Activated CD4-positive, alpha-beta T cell treated with anti-CD3 and anti-CD28 coated beads, Interleukin-2, Interleukin-6, amounts not matched to agents 100 ng/mL and 50 ng/mL, durations not matched to agents 16 hours and 8 hours (primary cell): ENCODE measurements around the gene C10orf90.

Experiments used
- DNase-seq: peaks from one replicate; pipeline ENCODE4 v3.0.0-alpha.2; 2020

C10orf90 gene, protein sequence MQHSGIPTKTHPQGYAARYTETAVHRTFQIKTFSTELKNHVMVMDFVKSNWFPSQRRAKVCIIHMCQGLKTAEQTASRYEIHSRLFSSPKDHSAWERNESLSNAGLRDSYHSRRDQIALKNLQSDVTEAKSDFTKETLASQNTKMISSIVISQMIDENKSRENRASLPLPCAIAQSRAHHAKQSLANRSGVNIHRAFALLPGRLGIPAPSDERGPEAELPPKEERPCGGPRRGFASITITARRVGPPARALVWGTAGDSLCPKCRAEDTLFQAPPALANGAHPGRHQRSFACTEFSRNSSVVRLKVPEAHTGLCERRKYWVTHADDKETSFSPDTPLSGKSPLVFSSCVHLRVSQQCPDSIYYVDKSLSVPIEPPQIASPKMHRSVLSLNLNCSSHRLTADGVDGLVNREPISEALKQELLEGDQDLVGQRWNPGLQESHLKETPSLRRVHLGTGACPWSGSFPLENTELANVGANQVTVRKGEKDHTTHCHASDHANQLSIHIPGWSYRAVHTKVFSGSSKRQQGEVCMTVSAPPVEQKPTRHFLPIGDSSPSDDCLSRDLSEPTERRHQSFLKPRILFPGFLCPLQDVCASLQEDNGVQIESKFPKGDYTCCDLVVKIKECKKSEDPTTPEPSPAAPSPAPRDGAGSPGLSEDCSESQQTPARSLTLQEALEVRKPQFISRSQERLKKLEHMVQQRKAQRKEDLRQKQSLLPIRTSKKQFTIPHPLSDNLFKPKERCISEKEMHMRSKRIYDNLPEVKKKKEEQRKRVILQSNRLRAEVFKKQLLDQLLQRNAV

DNA sequence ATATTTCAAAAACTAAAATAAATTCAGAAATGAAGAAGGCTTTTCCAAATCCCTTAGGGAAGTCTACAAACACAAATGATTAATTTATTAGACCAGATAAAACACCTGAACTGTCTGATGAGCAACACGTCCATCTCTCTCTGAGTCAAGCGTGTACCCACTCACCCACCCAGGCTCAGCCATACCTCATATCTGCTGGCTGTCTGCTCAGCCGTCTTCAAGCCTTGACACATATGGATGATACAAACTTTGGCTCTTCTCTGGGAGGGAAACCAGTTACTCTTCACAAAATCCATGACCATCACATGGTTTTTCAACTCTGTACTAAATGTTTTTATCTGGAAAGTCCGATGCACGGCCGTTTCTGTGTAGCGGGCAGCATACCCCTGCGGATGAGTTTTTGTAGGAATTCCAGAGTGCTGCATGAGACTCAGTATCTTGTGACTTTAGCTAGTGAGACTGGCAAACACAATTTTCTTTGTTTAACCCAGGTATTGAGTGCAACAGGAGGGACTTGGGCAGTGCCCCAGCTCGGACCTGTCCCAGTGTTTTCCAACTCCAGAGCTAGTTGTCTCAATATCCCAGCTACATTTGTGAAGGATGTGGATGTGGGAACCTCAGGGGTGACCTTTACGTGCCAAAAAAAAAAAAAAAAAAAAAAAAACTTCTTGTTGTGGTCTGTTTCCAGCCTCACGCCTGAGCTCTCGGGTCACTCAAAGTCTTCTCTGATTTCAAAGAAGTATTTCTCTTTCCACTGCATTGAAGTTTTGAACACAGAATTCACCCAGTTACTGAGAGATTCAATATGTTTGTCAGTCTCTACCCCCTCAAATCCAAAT lies at the start of gene C10orf90:
Gene C10orf90, minus strand, starts transcription at position 638 of the 839 bp plus-strand sequence. Its CDS starts 213 bp downstream, at position 425.
- no peak for DNase-seq

DNA sequence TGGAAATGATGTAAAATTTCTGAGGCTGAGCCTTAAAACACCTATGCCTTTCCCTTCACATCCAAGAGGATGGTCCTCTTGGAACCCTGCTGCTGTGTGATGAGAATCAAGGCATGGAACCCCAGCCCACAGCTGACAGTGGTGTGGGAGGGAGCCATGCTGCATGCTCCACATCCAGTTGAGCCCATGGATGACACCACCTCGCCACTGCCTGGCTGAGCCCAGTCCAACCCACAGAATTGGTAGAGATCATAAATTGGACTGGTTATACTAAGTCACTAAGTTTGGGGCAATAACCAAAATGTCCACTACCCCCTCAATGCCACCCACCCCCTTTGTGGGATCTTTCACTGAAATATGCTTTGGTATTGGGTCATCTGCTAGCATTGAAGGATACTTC lies 45.9 kb upstream of the C10orf90 start:
- no peak for DNase-seq

DNA sequence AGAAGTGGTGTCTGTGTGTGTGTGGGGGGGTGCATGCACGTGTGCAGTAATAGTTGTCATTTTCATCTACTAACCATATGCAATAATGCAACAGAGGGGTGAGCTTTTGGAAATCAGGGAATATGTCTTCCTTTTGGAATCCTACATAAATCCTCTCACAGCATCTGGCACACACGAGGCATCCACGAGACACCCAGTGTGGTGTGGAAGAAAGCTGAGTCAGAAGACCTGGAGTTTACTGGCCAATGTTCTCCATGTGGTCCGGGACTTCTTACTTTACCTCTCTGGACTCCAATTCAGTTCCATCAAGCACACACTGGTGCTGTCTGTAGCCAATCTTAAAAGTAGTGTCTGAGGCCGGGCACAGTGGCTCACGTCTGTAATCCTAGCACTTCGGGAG lies 43.1 kb upstream of the C10orf90 start:
- no peak for DNase-seq

DNA sequence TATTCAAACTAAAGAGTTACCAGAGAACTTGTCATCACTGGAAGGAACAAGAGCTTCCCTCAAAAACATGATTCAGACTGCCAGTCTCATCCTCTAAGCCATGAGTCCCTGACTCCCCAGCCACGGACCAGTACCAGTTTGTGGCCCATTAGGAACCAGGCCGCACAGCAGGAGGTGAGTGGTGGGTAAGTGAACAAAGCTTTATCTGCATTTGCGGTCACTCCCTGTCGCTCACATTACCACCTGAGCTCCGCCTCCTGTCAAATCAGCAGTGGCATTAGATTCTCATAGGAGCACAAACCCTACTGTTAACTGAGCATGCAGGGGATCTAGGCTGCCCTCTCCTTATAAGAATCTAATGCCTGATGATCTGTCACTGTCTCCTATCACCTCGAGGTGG lies 42.2 kb upstream of the C10orf90 start:
- no peak for DNase-seq

DNA sequence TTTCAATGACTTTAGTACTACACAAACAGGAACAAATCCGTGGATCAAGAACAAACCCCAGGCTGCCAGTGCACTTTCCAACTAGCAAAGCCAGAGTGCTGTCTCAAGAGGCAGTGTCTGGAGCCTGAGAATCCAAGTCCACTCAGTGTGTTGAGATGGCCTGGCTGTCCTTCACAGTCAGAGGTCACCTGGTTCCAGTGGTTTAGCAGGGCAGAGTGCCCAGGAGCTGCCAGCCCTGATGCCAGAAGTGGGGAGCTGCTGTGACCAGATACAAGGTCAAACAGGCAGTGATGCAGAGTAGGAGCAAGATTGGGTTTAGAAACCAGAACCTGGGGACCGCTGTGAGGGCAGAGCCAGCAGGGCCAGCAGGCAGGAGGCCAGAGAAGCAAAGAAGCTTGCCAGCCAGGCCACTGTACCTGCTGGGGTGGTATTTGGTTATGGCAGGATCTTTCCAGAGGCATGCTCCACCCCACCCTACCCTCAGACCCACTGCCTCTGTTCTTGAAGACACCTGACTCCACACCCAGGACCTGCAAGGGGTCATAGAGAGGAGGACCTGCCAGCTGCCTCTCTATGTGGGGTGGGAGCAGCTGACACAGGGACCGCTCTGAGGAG lies 35.6 kb upstream of the C10orf90 start:
- DNase-seq: no peak

DNA sequence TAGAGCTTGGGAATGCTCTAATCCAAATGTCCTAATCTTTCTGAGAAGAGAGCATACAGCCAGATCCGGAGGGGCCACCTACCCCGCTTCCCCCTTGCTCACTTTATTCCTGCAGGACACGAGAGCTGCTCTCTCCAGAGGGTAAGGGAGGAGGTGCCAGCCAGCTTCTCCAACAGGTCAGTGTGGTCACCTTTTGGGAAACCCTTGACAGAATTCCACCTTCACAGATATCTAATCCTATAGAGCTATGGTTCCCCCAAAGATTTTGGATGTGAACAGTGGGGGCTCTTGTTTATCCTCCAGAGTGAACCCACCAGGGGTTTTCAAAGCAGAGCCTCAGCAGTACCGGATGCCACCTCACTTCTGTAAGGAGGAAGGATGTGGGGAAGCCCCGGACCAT lies 34.6 kb upstream of the C10orf90 start:
- DNase-seq: no peak

DNA sequence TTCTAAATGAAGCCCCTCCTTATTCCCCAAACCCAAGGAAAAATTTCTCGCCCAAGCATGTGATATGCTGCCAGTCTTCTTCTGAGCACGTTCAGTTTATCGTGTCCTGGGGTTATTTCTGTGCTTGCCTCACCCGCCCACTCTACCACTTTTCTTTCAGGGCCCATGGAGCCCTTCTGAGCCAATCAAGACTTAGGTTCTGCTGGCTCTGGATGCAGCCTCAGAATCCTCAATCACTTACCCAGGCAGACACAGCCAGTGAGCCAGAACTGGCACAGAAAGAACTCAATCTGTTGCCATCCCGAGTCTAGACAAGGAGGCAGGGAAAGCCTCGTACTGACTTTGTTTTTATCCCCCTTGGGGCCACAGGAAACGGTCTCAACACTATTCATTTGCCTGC lies 34.2 kb upstream of the C10orf90 start:
- DNase-seq: no peak

DNA sequence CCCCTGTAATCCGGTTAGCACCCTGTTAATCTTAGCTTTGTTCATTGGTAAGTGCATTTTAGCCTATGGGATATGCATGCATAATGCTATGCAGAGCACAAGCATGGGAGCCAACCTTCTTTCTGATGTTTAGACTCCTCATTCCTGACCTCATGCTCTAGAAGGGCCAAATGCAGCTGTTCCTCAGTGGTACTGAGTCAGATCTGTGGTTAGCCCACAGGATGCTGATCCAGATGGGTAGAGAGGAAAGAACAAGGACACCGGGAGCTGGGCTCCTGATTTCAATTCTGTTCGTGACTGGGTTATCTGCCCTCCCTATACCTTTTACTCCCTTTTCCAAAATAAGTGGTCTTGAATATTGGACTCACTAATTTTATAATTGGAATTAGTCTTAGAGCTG lies 31.7 kb upstream of the C10orf90 start:
- no peak for DNase-seq

DNA sequence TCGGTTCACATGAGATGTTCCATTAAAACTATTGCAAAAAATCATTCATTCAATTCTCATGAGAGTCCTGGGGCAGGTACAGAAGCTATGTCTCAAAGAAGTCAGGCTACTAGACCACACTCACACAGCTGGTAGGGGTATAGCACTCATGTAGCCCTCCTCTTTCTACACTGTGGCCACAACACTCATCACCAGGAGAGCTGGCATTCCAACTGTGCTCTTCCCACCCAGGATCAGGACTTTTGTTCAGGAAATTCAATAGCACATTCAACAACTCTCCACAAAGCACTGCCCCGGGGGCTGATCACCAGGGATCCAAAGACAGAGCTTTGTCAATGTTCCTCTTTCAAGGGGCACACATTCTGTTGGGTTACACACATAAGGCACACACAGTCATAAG lies 31.0 kb upstream of the C10orf90 start:
- DNase-seq: no peak

DNA sequence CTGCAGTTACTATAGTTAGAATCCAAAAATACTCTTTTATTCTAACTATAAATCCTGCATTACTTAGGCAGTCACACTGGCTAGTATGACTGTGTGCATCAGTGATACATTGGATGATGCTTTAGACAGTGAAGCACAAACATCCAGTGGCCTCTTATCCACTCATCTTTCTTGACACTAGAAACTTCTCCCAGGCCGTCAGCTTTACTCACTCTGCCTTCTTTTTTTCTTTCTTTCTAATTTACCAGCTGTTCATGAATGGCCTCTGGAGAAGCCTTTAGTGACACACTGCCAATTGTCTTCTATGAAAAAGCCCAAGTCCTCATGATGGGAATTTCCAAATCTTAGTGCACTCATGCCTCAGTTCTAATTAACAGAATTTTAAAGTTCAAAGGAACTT lies 26.2 kb upstream of the C10orf90 start:
- DNase-seq: no peak

DNA sequence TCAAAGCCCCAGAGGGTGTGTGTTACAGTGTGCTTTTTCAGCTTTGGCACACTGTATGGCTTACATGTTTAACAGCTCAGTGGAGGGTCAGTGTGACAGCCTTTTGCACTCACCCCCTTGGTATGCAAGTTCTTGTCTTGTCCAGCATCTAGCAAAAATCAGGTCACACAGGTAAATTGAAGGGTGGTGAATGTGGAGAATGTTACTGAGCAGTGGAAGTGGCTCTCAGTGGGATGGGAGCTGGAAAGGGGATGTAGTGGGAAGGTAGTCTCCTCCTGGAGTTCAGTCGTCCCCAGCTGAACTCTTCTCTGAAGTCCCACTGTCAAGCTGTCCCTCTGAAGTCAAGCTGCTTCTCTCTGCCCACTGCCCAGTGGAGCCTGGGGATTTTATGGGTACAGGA lies 21.0 kb upstream of the C10orf90 start:
- DNase-seq: no peak

DNA sequence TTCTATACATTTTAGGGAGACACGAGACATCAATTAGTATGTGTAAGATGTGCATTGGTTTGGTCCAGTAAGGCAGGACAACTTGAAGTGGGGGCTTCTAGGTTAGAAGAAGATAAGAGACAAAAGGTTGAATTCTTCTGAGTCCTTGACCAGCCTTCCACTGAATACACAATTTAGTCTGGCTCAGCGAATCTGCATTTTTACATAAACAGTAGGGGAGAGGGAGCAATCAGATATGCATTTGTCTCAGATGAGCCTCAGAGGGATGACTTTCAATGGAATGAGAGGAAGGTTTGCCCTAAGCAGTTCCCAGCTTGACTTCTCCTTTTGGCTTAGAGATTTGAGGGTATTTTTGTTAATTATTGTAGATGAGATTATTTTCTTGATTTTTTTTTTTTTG lies 20.0 kb upstream of the C10orf90 start:
- no peak for DNase-seq

DNA sequence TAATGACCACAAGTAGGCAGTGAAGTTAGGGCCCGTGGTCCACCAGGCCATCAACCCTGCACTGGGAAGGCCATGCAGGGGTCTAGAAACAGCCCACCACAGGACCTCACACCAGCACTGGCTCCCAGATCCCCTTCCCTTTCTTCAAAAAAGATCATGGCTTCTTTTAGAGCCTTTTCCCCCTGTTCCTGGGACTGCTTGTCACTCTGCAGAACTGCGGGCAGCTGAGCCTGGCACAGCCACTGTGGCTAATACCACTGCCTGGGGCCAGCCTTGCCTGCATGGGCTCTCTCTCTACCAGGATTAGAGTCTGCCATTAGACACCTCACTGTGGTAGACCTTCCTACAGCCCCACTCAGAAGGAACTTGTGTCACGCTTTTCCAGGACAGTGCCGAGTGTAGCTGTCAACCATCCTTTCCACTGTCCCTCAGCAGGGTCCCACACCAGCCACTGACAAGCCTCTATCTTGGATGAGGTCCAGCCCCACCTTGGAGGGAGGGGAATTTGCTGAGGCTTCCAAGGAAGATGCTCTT lies 19.0 kb upstream of the C10orf90 start:
- no peak for DNase-seq

DNA sequence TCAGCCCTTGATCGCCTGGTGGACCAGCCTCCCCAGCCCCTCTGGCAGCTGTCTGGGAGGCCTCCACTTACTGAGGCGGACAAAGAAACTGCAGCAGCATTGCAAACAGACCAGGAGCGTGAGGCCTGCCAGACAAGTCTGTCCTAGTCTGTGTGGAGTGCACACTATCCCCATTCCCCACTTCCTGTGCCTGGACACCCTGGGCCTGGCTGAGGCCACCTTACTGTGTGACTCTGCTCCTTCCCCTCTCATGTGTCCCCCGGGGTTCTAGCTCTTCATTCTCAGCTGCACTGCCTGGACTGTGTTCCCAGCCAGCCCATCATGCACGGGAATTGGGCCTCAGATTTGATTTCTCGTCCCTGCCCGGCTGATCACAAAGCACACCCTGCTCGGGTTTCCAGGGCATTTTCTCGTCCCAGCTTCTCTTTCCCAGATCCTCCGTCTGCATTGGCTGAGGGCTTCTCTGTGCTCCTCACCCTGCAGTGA lies 16.7 kb upstream of the C10orf90 start:
- no peak for DNase-seq

DNA sequence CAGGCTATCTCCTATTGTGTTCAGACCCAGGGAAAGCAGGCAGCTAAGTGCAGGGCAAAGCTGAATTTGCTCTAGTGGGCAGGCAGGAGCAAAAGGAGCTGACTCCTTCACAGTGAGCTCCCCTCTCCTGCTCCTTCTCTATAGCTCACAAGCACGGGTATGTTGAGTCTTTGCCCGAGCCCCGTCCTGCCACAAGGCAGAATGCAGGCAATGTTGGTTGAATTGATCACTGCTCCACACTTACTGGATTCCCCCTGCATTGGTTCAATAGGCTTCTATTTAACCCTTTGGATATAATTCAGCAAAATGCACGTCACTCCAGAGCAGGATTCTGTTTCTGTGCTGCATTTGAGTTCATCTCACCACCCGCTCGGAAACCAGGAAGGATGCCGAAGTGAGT lies 16.2 kb upstream of the C10orf90 start:
- no peak for DNase-seq

DNA sequence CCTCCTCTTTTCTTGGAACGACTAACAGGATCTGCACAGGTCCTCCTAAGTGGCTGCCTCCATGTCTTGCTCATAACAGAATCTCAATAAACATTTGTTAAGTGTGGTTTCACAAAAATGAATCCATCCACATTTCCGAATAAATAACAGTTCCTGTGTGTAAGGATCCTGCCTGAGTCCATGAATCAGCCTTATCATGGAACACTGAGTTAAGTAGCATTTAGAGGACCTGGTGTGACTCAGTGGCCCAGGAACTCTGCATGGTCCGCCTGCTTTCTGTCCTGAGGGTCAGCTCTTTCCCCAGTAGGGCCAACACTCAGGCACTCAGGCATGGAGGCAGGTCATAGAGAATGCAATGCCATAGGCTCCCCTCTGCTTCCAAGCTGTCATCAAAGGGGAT lies 15.8 kb upstream of the C10orf90 start:
- no peak for DNase-seq

DNA sequence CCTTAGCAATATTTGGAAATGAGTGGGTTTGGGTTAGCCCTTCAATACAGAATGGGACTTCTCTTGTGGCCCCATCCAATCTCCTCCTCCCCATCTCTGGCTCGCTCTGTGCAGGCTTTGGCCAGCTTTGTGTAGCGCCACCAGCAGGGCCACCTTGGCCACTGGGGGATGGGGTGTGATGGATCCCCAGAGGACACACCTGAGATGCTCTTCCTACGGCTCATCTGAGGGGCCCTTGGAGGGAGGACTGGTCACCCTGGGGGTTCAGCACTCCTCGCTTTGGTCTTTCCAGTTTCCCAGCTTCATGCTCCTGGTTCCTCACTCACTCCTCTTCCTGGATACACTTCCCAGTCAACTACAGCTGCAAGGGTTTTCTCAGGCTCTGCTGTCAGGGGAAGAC lies 15.3 kb upstream of the C10orf90 start:
- DNase-seq: no peak

DNA sequence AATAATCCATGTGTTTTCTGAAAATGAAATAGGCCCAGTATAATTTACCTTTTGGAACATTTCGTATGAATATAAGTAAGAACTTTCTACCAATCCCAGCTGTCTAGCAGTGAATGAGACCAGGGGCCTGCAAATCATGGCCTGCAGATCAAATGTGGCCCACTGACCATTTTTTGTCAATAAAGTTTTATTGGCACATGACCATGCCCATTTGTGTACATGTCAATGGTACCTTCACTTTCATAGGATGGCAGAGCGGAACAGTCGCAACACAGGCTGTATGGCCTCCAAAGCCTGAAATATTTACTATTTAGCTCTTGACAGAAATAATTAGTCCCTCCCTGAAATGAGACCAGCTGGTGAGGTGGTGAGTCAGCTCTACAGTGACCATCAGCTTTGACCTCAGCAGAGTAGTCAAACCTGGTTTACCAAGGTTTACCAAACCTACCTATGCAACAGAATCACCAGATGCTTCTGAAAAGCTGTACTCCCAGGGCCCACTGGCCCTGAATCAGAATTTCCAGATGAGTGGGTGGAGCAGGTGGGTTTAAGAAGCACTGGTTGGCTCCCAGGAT lies 13.8 kb upstream of the C10orf90 start:
- DNase-seq: no peak

DNA sequence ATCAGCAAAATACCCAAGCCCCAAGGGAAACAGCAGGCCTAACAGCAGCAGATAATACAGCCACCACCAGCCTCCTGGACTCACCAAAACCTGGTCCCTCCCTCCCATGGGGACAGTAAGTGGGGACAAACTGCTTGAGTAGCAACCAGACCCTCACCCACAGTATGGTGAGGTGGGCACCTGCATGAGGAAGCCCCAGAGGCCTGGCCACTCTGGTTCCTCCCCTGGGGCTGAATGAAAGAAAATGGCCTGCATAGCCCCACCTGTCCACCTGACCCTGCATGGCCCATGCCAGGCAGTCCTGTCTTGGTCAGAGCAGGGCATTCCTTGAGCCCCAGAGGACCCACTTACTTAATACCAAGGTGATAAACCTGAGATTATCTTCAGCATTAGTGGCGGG lies 13.0 kb upstream of the C10orf90 start:
- no peak for DNase-seq

DNA sequence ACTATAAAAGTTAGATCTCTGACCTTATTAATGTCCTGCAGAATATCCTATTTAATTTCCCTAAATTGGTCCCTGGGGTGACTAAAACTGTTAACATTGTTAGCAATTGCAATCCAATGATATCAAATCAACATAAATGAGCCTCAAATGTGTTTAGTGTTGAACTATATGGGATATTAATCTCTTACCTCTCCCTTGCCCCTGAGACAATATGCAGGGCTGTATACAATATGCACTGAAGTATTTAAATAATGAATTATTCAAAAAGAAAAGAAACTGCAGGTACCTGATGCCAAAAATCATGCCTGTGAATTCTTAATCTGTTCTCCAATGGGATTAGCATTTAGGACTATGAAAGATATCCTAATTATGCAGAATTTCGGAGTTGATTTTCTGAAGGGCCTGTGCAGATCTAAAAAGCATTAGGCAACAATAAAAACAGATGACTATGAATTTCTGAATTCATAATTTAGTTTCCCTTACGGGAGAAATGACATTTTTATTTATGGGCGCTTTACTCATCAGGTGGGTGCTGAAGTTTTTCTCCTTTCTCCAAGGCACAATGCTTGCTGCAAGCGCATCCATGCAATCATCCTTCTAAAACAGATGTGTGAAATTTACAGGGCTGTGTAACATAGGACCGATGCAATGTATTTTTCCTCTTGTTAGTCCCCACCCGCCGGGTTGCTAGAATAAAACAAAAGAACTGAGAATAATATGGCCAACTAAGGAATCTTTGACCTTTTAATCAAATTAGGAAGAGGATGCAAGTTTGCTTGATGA lies 5.4 kb upstream of the C10orf90 start:
- no peak for DNase-seq
